Heart right ventricle (tissue), 16 donors: ENCODE results near the gene C11orf52. TPM values are rescaled to one million over a fixed set of nuclear protein-coding genes. Genes with fewer than 3 reads are reported as not detected.

Experiments used
- ATAC-seq, 8 donors: fragments of 200-7000 bp; cut with Tn5 transposase; one replicate each; pipeline ENCODE4 v1.9.1; 2020; ENCODE audit warnings: mild to moderate bottlenecking in 8 of 8, moderate library complexity in 8 of 8, moderate number of reproducible peaks in 1 of 8
- DNase-seq, 2 donors: peaks; one replicate each; pipeline ENCODE4 v3.0.0-alpha.2; 2020
- H3K27ac ChIP-seq, 10 donors: fragments of 200-600 bp; sonication (generic) in 2 of 10; one replicate each; pipeline versions ENCODE4 v1.5.0 to v1.8.0; 2020 to 2022; ENCODE audit warnings: mild to moderate bottlenecking in 3 of 10
- H3K27me3 ChIP-seq, 7 donors: fragments of 200-600 bp; one replicate each; pipeline ENCODE4 v1.8.0; 2021 to 2022; ENCODE audit warnings: mild to moderate bottlenecking in 2 of 7
- H3K36me3 ChIP-seq, 9 donors: fragments of 200-600 bp; sonication (generic) in 1 of 9; one replicate each; pipeline versions ENCODE4 v1.5.0 to v1.8.0; 2020 to 2022; ENCODE audit warnings: mild to moderate bottlenecking in 2 of 9
- H3K4me1 ChIP-seq, 9 donors: fragments of 200-600 bp; sonication (generic) in 1 of 9; one replicate each; pipeline versions ENCODE4 v1.5.0 to v1.8.0; 2020 to 2022; ENCODE audit warnings: mild to moderate bottlenecking in 4 of 9
- H3K4me3 ChIP-seq, 10 donors: fragments of 200-600 bp; sonication (generic) in 2 of 10; one replicate each; pipeline versions ENCODE4 v1.5.0 to v1.8.0; 2020 to 2022; ENCODE audit warnings: mild to moderate bottlenecking in 7 of 10, moderate library complexity in 2 of 10
- H3K9me3 ChIP-seq, 11 donors: fragments of 200-600 bp in 10 of 11; sonication (generic) in 2 of 11; one replicate each; pipeline versions ENCODE4 v1.5.0 to v1.8.0; 2013 to 2022; ENCODE audit warnings: mild to moderate bottlenecking in 2 of 11, control low read depth in 1 of 11, moderate library complexity in 1 of 11
- CTCF ChIP-seq, 9 donors: fragments of 200-600 bp; sonication (generic) in 2 of 9; IDR thresholded peaks; one replicate each; pipeline versions ENCODE4 v1.5.0 to v1.8.0; 2021 to 2022; ENCODE audit warnings: antibody characterized with exemption in 9 of 9, mild to moderate bottlenecking in 5 of 9, moderate library complexity in 1 of 9
- WGBS, 2 donors: extraction: QIAGEN DNeasy Blood & Tissue Kit; methylation state at CpG; one replicate each; pipeline ENCODE4 v1.1.7; 2013; ENCODE audit warnings: inconsistent platforms in 1 of 2; 5-methylcytosine and 5-hydroxymethylcytosine counted together
- intact Hi-C, 10 donors: fragments of 100-400 bp; cut with DNase I; formaldehyde crosslinking; loops; one replicate each; pipeline versions ENCODE4 v1.11.1 to v1.14.2; 2022
- polyA plus RNA-seq, 2 donors: library from polyadenylated mRNA; stranded (reverse); fragments of 200-250 nt; gene quantifications; one replicate each; pipeline ENCODE4 v1.2.3, GENCODE V29; 2013
- total RNA-seq, 10 donors: library from RNA; stranded (reverse); fragmentation: NEBNext Ultra II Directional in 3 of 10; extraction: Animal tissue kit (Norgen Biotek cat#: 25700) in 3 of 10; gene quantifications; one replicate each; pipeline versions ENCODE4 v1.2.1 to v1.2.4, GENCODE V29; 2021 to 2023
- donor health status: Arrhythmogenic right ventricular cardiomyopathy.
- donor health status: ischemic (EF 13 %, LVEDD 7.1; RV severe dilation, severe dysfunction).
- donor health status: healthy with polysubstance abuse.
- donor health status: DM: no; HTN: yes; CAD: no.
- donor health status: DM: no; HTN: no; CAD: no.
- donor health status: ischemic (EF 25% LVEDD 6.9; RV normal size, moderate dysfunction).
- donor health status: ischemic (EF 25% LVEDD 5.7; RV mildly dilated, moderate dysfunction).
- donor health status: healthy.
- donor health status: DM: yes; HTN: yes; CAD: no.
- donor health status: Ischemic cardiomyopathy.
- donor health status: ischemic (EF 35%, LVEDD 5.7; RV mildly dilated, moderate dysfunction).
- donor health status: nonischemic (EF 11% LVEDD 7.7; RV severe dilation, severe dysfunction).
- donor health status: DM: yes; HTN: yes; CAD: no.
- donor health status: PGD.
- donor health status: ischemic (EF 29% LVEDD 5.4; RV normal size, mild dysfunction).
- donor health status: nonischemic (EF 23%, LVEDD 6.1; RV moderate dilation, normal function).

C11orf52 gene
- total and polyA plus RNA-seq, 12 donors = 0.48 to 4.1 (median 2.1) TPM

DNA sequence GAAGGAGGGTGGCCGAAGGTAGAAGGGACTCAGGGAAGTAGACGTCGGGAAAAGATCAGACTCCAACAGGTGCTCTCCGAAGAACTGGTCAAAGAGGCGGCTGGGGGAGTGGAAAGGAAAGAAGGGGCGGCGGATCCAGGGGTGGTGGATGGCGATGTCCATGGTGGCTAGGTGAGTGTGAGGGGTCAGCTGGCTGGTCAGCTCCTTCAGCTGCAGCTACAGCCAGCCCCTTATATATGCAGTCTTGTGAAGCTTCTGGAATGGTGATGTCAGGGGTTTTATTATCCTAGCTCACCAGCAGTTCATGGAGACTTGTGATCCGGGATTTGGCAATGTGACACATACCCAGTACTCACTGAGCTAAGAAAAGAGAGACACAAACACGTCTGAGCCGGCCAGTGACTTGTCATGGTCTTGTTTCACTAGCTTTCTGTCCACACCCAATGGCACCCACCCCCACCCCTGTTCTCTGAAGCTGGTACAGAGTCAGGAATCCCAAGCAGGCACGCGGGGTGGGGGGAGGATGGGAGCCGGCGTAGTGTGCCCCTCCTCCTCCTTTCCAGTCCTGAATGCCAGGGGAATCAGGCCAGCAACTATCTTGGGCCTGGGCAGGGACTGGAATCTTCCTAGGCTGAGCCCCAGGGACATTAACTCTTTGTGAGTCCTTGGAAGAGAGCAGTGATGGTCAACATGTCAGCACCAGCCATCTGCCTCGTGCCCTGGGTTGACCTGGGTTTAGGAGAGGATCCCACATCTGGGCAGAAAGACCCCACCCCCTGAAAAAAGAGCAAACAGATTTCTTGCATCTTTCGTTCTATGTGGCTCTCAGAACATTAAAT is 6.9 kb upstream of the C11orf52 start, which contains the start of gene CRYAB:
CRYAB (minus strand) TSS at position 208 of the 839 bp plus-strand sequence; CDS start at position 162, 46 bp downstream.
- Histone ChIP-seq H3K9me3 (no peaks in the 10 kb centered on the region), H3K27ac (peak within 1 kb of the TSS; percentile 94 to 99 (median 95)), H3K4me3 (peak within 1 kb of the TSS; percentile 53 to 69 (median 62)), H3K36me3 (peaks cover 0 to 33% (median 18%) of the 10 kb centered on the region in 9 donors), H3K27me3 (peaks cover 0 to 44% (median 0%) of the 10 kb centered on the region in 7 donors), H3K4me1 (peaks cover 0 to 22% (median 9%) of the 10 kb centered on the region in 9 donors)
- peak; percentile 70 to 87 (median 76) for ATAC-seq
- WGBS, 2 donors = 20 to 25% methylated on average over 17 of the region's 17 CpGs
- intact Hi-C loops = loop anchor here in 4 of 10 donors (5.0 kb wide), 1 partner anchor 34 kb away; the partner anchor contains the start of genes CFAP68 (in 4 of the 4) and FDXACB1 (in 4 of the 4)
- no peak for TF ChIP-seq CTCF (IDR thresholded peaks at IDR 0.05)
- DNase-seq = peak; percentile 85 to 89

DNA sequence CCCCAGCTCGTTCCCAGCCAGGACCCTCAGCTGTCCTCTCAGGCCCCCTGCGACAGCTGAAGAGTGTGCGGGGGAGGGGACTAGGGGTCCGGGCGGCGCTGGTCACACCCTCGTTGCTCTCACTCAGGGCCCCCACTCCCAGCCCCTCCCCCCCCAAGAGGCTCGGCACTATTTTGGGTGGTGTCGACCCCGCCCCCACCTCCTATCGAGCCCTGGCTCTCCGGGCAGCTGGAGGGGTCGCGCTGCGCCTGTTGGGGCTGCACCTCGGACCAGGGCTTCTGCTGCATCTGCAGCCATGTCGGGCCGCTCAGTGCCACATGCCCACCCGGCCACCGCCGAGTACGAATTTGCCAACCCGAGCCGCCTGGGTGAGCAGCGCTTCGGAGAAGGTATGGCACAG is 6.2 kb upstream of the C11orf52 start, which contains the start of gene HSPB2:
HSPB2 (plus strand) TSS at position 200 of the 400 bp plus-strand sequence; CDS start at position 296, 96 bp downstream.
- no peaks in the 10 kb centered on the region for H3K9me3 ChIP-seq
- peaks cover 0 to 44% (median 0%) of the 10 kb centered on the region in 7 donors for H3K27me3 ChIP-seq
- H3K36me3 ChIP-seq = peaks cover 0 to 33% (median 18%) of the 10 kb centered on the region in 9 donors
- H3K4me3 ChIP-seq = peak within 1 kb of the TSS; percentile 51 to 69 (median 62)
- no peak for TF ChIP-seq CTCF (IDR thresholded peaks at IDR 0.05)
- DNase-seq (peak; percentile 56 to 58), ATAC-seq (peak; percentile 5 to 42 (median 30))
- WGBS, 2 donors = 3% methylated on average over 24 to 26 of the region's 26 CpGs
- H3K4me1 ChIP-seq = peaks cover 0 to 22% (median 9%) of the 10 kb centered on the region in 9 donors
- intact Hi-C loops = loop anchor here in 4 of 10 donors (5.0 kb wide), 1 partner anchor 35 kb away; the partner anchor contains the start of genes CFAP68 (in 4 of the 4) and FDXACB1 (in 4 of the 4)
- H3K27ac ChIP-seq = peak within 1 kb of the TSS; percentile 94 to 99 (median 95)

DNA sequence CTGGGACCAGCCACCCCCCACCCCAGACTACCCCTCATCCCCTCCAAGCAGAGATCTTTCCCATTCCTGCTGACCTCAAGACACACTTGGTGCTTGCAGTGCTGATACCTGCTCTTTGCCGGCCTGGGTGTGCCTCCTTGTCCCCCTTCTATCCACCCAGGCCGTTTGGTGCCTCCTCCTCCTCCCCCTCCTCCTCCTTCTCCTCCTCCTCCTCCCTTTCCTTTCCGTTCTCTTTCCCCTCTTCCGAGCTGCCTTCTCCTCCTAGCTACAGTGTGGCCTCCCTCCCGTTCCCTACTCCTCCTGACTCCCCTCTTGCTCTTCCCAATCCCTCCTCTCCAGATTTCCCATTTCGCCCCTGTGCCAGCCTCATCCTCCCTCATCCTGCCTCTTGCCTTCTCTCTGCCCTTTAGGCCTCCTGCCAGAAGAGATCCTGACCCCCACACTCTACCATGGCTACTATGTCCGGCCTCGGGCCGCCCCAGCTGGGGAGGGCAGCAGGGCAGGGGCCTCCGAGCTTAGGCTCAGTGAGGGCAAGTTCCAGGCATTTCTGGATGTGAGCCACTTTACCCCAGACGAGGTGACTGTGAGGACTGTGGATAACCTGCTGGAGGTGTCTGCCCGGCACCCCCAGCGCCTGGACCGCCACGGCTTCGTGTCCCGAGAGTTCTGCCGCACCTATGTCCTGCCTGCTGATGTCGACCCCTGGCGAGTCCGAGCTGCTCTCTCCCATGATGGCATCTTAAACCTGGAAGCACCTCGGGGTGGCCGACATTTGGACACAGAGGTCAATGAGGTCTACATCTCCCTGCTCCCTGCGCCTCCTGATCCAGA is 5.5 kb upstream of the C11orf52 start:
- intact Hi-C loops = loop anchor here in 4 of 10 donors (5.0 kb wide), 1 partner anchor 36 kb away; the partner anchor contains the start of genes CFAP68 (in 4 of the 4) and FDXACB1 (in 4 of the 4)
- WGBS, 2 donors = 23 to 36% methylated on average over 24 of the region's 24 CpGs
- peak overlapping the region; percentile 94 to 99 (median 95) for H3K27ac ChIP-seq
- H3K36me3 ChIP-seq = peaks cover 0 to 27% (median 14%) of the 10 kb centered on the region in 9 donors
- peak; percentile 35 to 40 for DNase-seq
- no peaks in the 10 kb centered on the region for H3K9me3 ChIP-seq
- TF ChIP-seq CTCF (IDR thresholded peaks at IDR 0.05) = no peak
- peaks cover 0 to 44% (median 0%) of the 10 kb centered on the region in 7 donors for H3K27me3 ChIP-seq
- H3K4me3 ChIP-seq = peak overlapping the region; percentile 51 to 69 (median 62)
- H3K4me1 ChIP-seq = peaks cover 0 to 22% (median 9%) of the 10 kb centered on the region in 9 donors
- peak; percentile 3 to 47 (median 17) for ATAC-seq
